T-helper 2 cell (primary cell): ENCODE data around the gene SH3PXD2B.
"Not testable (repeated sequence)": the region's sequence is repeated elsewhere in the genome, so short reads cannot be mapped to it uniquely, and the experiment has no call there.

ENCODE experiments used
- DNase-seq, 5 experiments: peaks; one replicate each; pipeline versions ENCODE4 v3.0.0 to v3.0.0-alpha.2; 2012 to 2022

Gene SH3PXD2B

DNA sequence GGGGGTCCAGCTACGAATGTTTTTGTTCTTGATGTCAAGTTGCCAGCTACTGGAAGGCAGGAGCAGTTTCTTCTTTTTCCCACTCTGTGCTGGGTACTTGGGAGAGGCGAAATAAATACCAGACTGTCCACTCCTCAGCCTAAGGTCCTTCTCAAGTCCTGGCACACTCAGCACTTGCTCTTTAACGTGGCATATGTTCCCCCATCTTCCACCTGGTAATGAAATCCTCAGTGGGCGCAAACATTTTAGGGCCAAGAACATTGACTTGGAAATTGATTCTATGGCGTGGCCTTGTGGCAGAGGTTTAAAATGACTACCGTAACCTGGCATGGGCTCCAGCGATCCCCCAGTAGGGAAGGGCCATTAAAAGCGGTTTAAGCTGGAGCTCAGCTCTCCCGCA lies 119.7 kb downstream of the SH3PXD2B start:
- DNase-seq, result no peak

- no peak for DNase-seq
These were observed 120.1 kb downstream of the SH3PXD2B start for GRCh38 chr5:172334196-172334595.

DNA sequence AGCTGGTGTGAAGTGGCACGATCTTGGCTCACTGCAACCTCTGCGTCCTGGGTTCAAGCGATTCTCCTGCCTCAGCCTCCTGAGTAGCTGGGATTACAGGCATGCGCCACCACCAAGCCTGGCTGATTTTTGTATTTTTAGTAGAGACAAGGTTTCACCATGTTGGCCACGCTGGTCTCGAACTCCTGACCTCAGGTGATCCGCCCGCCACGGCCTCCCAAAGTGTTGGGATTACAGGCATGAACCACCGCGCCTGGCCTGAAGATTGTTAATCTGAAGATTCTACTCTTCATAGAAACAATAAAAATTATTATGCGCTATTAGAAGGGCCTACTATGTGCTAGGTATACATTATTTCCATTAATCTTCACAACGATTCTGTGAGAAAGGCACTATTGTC lies 127.4 kb downstream of the SH3PXD2B start:
- not testable (repeated sequence) for DNase-seq

- DNase-seq, result no peak
These were observed 128.9 kb downstream of the SH3PXD2B start for GRCh38 chr5:172325452-172325851.

DNA sequence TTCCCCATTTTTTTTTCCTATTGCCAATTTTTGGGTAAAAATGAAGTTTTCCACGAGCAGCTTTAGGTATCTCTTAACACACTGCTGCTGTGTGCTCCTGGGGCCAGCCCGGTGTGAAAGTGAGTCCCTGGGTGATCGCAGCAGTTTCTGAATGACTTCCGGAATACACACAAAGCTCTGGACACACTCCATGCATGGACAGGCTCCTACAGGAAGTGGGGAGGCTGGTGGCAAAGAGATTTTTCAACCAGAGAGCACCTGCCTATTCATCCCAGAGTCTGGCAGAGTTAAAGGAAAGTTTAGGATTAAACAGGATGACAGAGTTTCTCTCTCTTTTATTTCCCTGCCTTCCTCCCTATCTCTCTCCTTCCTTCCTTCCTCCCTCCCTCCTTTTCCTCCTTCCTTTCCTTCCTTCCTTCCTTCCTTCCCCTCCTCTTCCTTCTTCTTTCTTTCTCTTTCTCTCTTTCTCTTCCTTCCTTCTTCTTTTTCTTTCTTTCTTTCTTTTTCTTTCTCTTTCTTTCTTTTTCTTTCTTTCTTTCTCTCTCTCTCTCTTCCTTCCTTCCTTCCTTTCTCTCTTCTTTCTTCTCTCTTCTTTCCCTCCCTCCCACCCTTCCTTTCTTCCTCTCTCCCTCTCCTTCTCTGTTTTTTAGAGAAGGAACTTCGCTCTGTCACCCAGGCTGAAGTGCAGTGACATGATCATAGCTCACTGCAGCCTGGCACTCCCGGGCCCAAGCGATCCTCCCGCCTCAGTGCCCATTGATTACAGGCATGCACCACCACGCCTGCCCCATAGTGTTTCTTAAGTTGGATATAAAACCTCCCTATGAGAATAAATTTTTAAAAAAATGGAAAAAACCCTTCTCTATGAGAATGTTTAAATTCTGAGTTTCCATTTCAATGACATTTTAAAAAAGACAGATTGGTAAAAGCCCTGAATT lies 132.0 kb downstream of the SH3PXD2B start:
- DNase-seq, result no peak

DNA sequence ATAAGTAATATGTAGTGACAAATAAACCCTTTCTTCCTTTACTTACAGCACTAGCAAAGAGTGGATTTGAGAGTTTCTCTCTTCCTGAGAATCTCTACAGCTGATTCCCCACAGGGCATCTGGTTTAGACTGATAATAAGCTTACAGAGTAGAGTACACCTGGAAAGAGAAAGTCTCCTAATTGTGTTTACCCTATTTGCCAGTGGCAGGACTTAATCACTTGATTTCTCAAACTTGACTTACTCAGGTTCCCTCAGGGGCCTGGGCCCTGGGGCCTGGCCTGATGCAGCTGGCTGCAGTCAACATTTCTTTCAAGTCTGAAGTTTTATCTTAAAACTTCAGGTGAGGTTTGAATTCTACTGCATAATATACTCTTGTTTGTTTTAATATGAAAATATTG lies 132.7 kb downstream of the SH3PXD2B start:
- DNase-seq, result no peak

- no peak for DNase-seq
These were observed 134.4 kb downstream of the SH3PXD2B start for GRCh38 chr5:172319708-172320441.

- no peak for DNase-seq
These were observed 138.5 kb downstream of the SH3PXD2B start for GRCh38 chr5:172315587-172316493.

- DNase-seq, result no peak
These were observed 140.4 kb downstream of the SH3PXD2B start for GRCh38 chr5:172313915-172314314.

- no peak for DNase-seq
These were observed 142.0 kb downstream of the SH3PXD2B start for GRCh38 chr5:172312286-172312685.

GRCh38 chr5:172311605-172312004 lies 142.7 kb downstream of the SH3PXD2B start:
- no peak for DNase-seq

DNA sequence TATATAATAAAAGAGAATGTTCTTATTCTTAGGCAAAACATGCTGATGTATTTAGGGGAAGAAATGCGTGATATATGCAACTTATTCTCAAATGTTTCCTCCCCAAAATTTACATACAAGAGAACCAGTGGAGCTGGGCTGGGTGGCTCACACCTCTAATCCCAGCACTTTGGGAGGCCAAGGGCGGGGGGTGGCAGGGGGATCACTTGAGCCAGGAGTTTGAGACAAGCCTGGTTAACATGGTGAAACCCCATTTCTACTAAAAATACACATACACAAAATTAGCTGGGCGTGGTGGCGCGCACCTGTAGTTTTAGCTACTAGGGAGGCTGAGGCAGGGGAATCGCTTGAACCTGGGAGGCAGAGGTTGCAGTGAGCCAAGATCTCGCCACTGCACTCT lies 143.3 kb downstream of the SH3PXD2B start:
- DNase-seq, result no peak

GRCh38 chr5:172305380-172305779 lies 148.9 kb downstream of the SH3PXD2B start:
- no peak for DNase-seq

DNA sequence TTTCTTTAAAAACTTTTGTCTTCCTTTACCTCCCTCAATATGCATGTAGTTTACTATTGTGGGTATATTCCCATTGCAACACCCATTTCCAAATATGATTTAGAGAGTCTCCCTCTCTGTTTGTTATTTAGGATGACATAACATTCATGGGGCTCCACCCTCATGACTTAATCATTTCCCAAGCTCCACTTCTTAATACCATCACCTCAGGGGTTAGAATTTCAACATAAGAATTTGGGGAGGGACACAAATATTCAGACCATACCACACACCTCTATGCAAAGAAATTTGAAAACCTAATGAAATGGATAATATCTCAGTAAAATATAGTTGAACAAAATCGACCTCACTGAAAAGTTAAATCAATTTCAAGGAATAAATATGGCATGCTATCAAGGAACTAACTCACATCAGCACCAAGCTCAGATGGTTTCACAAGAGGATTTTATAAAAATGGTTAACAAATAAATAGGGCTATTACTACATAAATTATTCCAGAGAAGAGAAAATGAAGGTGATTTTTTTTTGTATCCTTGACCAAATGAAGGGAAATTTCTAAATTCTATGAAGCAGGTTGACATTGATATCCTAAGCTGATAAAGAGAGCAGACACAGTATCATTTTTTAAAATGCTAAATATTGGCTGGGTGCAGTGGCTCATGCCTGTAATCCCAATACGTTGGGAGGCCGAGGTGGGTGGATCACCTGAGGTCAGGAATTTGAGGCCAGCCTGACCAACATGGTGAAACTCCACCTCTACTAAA lies 150.6 kb downstream of the SH3PXD2B start:
- DNase-seq, result no peak

DNA sequence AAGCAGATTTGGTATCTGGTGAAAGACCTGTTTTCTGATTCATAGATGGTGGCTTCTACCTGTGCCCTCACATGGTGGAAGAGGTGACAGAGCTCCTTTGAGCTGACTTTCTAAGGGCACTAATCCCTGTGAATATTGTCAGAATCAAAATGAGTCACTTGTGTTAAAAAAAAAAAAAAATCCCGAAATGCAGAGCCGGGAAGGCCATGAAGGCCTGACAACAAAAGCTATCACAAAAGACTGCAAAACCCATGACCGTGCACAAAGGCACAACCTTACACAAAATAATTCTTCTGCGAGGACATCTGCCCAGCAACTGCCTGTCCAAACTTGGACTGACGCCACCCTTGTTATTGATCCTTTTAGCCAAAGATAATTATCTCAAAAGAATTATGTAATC lies 151.2 kb downstream of the SH3PXD2B start:
- no peak for DNase-seq

GRCh38 chr5:172302047-172302710 lies 152.1 kb downstream of the SH3PXD2B start:
- no peak for DNase-seq

GRCh38 chr5:172299916-172300439 lies 154.3 kb downstream of the SH3PXD2B start:
- no peak for DNase-seq

GRCh38 chr5:172294831-172295230 lies 159.5 kb downstream of the SH3PXD2B start:
- no peak for DNase-seq

- DNase-seq, result no peak
These were observed 160.5 kb downstream of the SH3PXD2B start for GRCh38 chr5:172293745-172294342.

- DNase-seq, result peak; percentile 16 to 83 (median 26)
These were observed 161.1 kb downstream of the SH3PXD2B start for GRCh38 chr5:172293054-172293744.
